Measurements from ENCODE around the gene NR2F2.

Gene NR2F2

DNA sequence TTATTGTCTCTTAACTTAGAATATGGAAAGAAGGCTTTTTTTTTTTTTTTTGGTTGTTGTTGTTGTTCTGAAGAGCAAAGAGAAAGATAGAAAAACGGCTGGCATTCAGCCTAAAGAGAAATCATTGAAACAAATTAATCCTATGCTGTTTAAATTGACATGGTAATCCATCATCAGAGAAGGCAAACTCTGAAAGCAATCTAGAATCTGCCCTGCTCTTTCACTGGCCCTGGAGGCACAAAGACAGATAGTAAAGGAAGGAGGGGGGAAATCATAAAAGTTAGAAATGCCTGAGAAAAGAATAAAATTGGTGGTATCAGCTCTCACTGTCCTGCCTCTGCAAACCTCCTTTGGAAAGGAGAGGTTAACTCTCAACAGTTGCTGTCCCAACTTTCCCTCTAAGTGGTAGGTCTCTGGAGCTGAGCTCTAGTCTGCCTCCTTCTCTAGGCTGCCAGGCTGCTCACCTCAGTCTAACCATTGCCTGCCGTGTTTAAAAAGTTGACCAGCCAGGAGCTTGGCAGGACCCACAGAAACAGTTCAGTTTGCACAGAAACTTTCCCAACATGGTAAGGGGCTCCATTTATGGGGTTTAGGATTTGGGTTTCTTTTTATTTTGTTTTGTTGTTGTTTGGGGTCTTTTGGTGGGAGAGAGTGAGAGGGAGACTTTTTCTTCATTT is 13.4 kb upstream of the NR2F2 start:
- no peak for DNase-seq (ENCODE audit: low read depth, low spot score)

- DNase-seq (ENCODE audit: low read depth, low spot score) = no peak
Observed at GRCh38 chr15:96320107-96320506, 10.4 kb upstream of the NR2F2 start.

DNA sequence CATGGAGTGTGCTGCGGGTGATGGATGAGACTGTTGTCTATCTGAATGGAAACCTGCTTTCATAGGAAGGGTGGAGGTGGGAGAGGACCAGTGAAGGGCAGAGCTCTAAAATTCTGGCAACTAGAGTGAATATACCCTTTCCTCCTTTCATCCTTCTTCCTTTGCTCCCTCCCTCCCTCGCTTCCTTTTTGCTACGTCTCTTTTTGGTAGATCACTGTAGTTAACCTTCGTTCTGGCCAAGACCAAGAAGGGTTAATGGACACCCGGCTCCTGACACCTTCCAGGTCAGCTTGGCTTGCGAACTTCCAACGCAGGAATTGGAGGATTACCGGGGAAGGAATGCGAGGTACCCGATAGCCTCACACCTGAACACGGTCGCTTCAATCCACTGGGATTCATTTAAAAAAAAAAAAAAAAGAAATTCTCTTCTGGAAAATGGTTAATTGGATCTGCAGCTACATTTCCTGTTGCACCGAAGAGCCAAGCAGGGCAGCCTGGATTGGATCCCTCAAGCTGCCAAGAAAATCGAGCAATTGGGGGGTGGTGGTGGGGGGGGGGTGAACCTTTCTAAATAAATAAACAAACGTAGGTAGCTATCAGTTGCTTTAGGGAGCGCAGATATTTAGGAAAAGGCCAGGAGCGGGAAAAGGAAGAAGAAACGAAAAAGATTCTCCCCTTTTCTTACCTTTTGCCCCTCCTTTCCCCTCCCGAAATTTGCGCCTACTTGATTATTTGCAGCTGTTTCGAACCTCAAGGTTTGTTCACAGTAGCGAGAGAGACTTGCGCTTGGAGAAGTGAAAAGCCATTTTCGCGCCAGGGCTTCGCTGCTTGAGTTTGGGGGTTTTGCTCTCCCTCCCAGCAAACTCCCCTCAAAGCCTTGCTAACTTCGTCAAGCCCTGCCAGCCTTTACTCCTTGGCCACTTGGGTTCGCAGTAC is 9.5 kb upstream of the NR2F2 start:
- DNase-seq (ENCODE audit: low read depth, low spot score) = no peak

GRCh38 chr15:96321639-96322535 is 8.6 kb upstream of the NR2F2 start:
- no peak for DNase-seq (ENCODE audit: low read depth, low spot score)

GRCh38 chr15:96322536-96323318 is 7.8 kb upstream of the NR2F2 start:
- no peak for DNase-seq (ENCODE audit: low read depth, low spot score)

GRCh38 chr15:96323319-96324145 is 7.0 kb upstream of the NR2F2 start:
- no peak for DNase-seq (ENCODE audit: low read depth, low spot score)

DNA sequence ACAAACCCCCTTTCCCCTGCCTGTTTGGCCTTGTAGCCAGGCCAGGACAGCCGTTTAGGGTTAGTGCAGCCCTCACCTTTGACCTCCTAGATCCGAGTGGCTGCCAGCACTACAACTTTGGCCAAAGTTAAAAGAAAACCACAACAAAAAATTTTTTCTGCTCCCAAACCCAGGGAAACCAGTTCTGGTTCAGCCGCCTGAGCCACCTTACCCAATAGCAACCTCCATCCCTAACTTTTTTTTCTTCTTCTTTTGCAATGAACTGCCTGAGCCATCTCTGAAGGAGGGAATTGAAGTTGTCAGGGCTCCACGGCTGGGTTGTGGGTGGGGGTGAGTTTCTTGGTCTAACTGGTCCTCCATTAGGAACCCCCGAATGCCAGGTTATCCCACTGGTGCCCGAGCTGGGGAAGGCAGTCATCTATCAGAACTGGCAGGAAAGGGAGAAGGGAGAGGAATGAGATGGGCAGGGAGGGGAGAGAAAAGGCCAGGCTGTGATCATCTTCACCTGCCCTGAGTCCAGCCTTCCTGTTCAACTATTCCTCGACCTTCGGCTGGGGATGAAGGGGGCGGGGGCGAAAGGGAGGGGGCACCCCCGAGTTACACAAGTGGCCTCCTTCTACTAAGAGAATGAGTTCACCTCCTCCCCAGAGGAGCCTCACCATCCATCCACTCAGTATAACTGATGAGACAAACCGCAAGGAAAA is 6.2 kb upstream of the NR2F2 start:
- no peak for DNase-seq (ENCODE audit: low read depth, low spot score)

- DNase-seq (ENCODE audit: low read depth, low spot score) = no peak
Observed at GRCh38 chr15:96324940-96325540, 5.5 kb upstream of the NR2F2 start.

GRCh38 chr15:96325541-96326327 is 4.8 kb upstream of the NR2F2 start:
- DNase-seq (ENCODE audit: low read depth, low spot score) = no peak

DNA sequence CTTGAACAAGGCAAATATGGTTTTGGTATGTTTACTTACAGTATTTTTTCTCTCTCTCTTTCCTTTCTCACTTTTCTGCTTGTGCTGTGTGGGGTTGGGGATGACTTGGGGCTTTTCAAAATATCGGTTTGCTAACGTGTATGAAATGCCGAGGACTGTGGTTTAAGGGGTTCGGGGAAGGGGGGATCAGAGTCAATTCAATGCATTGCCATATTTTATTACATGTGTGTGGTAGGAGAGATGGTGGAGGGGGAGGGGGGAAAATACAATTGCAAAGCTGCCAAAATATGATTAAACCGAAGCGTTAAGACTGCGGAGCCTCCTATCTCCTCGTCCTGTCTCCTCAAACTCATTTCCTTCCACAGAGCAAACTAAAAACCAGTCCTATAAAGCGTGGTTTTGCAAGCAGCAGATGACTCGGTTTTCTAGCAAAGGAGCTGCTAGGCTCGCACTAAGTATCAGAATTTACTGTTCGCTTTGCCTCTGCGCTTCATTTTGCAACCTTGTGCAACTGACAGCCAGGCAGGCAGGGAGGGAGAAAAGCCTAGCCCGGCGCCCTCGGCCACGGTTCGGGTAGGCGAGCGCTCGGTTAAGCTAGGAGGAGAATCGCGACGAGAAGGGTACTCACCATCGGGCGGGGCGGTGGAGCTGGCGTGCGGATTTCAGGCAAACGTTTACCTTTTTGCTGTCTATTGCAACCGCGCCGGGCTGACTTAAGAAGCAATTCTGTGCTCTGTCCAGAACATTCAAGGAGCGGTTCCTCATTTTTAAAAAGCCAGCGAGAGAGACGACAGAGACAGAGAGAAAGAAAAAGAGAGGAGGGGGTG is 4.0 kb upstream of the NR2F2 start:
- no peak for DNase-seq (ENCODE audit: low read depth, low spot score)

GRCh38 chr15:96327155-96327741 is 3.3 kb upstream of the NR2F2 start:
- no peak for DNase-seq (ENCODE audit: low read depth, low spot score)

DNA sequence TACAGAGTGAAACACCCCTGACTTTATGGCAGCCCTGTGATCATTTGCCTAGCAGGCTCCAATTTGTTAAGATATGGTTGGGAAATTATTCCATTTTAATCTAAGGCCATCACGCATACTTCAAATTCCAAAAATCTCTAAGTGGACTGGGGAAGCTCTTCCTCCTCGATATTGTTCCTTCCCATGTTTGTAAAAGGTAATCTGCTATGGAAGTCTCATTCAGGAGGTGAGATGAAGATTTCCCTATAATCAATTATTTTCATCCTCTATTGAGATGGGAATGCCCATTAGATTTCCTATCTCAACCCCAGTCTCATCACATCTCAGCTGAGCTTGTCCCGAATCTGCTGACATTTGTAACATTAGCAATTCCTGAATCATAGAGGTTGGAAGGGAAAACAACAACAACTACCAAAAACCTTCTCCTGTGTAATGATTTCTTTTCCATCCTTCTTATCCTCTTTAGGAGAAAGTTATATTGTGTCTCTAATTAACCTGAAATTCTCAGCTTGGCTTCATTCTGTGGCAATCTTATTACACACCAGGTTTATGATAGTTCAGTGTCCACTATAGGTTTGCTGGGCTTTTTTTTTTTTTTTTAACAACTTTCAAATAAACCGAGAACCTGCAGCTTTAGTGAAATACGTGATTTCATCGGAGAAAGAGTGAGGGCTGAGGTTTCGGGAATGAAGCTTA is 2.2 kb upstream of the NR2F2 start:
- no peak for DNase-seq (ENCODE audit: low read depth, low spot score)

GRCh38 chr15:96328877-96329195 is 1.7 kb upstream of the NR2F2 start:
- no peak for DNase-seq (ENCODE audit: low read depth, low spot score)

- DNase-seq (ENCODE audit: low read depth, low spot score) = no peak
Observed at GRCh38 chr15:96329403-96329981, 1.0 kb upstream of the NR2F2 start.

DNA sequence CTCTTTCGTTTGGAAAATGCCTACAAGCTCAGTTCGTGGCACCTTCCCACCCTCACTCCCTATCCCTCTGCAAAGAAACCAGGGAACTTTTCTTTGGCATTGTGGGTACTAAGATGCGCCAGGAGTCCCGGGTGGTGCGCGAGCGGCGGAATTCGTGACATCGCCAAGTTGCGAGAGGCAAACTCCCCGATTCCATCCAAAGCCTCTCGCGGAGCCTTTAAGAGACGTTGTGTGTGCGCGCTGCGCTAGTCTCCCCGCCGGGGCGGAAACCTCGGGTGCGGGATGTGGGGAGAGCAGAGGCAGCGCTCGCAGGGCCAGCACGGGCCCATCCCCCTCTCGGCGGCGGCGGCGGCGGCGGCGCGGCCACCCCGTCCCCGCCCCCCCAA is 443 bp upstream of the NR2F2 start:
- DNase-seq (ENCODE audit: low read depth, low spot score) = no peak
